Measurements from ENCODE around the gene CFLAR.

GRCh38 chr2:201127570-201127969 lies 11.6 kb downstream of the CFLAR start:
- TF ChIP-seq CTCF (IDR thresholded peaks at IDR 0.05) = no peak
- no peak for TF ChIP-seq POLR2A (IDR thresholded peaks at IDR 0.05)

Data from Peyer's patch (tissue), 4 donors.